HG02885 (cell line): ENCODE data around the gene MAN2A1.
"Not testable (repeated sequence)": the region's sequence is repeated elsewhere in the genome, so short reads cannot be mapped to it uniquely, and the experiment has no call there.

ENCODE experiments used
- ATAC-seq: cut with Tn5 transposase; IDR thresholded peaks from one replicate; pipeline ENCODE4 v1.9.1; 2021; ENCODE audit warnings: mild to moderate bottlenecking; ENCODE audit not compliant: unreplicated experiment, poor library complexity

MAN2A1 gene

DNA sequence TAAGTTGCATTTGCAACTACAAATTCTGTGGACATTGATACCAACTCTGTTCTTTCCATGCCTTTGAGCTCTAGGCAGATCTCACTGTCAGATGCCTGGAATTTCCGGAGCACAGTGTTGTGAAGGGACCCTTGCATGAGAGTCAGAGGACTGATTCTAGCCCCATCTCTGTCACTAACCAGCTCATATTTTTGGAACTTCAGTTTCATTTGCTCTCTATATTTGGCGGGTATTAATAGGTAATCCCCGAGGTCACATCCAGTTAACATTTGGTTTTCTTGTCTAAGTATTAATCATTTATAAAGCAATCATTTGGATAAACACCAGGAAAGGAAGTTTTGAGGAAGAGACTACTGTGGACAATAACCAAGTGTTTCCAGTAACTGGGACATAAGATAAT is 115.7 kb downstream of the MAN2A1 start:
- no peak for ATAC-seq

DNA sequence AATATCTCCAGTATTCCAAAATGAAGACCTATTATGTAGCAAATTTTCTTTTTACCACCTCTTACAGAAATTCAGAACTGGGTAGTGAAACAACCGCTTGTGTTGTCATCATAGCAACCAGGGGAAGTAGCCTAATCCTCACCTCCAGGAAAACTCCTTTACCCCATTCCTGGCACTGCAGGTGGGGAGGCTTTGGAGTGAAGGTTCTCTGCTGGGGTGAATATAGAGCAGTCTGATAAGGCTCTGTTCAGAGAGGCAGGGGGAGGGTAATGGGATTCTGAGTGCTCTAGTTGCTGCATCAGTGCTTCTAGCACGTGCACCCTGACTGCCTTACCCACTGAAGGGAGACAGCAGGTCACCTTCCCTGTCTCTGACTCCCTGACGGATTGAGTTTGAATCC is 116.2 kb downstream of the MAN2A1 start:
- no peak for ATAC-seq

DNA sequence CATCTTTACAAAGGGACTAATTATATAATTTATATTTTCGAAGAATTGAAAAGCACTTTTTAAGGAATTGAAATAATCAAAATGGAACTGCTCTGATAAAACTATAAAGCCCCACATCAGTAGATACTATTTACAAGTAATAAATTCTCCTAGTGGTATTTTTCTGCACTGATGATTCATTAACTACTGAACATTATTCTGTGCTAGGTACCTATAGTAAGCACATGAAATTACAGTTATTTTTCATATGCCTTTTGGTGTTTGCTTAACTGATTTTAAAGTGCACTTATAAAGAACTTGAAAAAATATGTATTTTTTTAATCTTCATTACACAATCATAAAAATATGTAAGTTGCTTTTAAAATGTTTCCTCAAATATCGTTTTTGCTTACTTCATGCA is 123.0 kb downstream of the MAN2A1 start:
- no peak for ATAC-seq

DNA sequence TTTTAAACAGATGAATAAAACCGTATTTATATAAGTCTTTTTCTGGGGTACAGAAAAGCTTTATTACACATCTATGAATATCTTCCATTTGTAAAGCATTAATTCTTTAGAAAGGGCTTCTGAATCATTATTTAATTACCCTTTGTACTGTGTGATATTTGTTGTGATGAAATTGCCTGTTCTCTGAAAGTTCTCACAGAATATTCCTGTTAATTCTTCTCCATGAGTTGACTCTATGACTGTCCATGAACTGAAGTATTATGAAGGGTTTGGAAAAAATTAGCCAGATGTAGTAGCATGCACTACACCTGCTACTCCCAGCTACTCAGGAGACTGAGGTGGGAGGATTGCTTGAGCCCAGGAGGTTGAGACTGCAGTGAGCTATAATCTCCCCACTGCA is 127.0 kb downstream of the MAN2A1 start:
- ATAC-seq = no peak

DNA sequence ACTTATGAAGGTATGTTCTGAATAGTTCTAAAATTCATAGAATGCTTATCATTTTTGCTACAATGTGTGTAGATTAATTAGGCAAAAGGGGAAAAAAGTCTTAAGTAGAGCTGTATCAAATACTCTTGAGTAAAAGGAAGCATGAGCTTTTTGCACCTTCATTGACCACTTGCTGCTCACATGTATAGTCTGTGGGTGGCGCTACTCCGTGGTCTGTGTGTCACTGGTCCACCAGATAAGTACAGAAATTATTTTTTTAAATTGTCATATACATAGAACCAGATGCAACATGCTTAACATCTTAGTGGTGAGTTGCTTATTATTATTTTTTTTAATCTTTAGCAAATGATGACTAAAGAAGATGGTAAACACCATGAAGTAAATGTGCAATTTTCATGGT is 130.2 kb downstream of the MAN2A1 start:
- no peak for ATAC-seq

DNA sequence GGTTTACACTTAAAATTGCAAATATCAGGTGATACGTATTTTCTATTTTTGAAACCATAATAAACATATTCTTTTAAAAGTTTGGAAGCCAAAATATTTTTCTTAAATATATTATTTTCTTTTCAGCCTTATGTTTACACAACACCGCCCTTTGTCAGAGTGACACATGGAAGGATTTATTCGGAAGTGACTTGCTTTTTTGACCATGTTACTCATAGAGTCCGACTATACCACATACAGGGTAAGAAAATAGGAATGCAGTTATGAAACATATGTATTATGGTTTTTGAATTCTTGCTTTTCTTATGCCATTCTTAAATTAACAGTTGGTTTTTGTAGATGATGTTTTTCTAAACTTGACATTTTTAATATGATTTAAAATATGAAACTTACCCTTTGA is 133.9 kb downstream of the MAN2A1 start:
- ATAC-seq = no peak

DNA sequence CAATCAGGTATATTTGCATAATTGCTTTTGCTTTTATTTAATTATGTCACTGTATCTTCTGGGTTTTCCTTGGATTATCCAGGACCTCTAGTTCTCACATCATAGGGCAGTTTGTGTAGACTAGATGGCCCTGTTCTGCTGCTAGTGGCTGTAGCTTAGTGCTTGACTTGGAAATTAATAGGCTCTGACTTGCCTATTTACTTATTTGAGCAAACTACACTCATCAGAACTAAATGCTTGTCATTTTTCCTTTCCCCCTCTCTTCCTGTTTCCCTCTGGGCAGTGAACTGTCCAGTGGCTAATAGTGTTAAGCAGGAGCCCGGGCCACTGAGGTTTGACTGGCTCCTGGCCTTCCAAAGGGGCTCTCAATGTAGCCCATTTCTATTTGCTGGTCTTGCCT is 135.7 kb downstream of the MAN2A1 start:
- ATAC-seq = no peak

DNA sequence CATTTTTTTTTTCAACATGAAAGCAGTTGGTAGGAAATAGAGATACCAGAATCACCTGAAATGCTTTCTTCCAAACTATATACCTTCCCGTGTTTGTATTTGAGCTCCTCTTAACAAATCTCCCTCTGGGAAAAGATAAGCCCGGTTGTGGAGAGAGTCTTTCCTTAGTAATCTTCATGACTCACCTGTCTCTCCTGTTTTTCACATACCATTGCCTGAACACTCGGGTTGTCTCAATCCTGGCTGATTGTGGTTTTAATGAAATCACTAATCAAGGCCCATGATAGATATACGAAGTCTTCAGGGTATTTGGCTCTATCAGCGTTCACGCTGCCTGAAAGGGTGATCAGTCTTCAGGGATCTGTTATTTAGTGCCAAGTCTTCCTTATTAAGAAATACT is 136.7 kb downstream of the MAN2A1 start:
- no peak for ATAC-seq

DNA sequence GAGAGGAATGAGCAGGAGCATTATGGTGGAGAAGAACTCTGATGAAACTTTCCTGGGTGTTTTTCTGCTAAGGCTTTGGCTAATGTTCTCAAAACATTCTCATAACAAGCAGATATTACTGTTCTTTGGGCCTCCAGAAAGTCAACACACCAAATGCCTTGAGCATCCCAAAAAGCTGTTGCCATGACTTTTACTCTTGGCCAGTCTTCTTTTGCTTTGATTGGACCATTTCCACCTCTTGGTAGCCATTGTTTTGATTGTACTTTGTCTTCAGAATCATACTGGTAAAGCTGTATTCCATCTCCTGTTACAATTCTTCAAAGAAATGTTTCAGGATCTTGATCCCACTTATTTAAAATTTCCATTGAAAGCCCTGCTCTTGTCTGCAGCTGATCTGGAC is 139.6 kb downstream of the MAN2A1 start:
- no peak for ATAC-seq

DNA sequence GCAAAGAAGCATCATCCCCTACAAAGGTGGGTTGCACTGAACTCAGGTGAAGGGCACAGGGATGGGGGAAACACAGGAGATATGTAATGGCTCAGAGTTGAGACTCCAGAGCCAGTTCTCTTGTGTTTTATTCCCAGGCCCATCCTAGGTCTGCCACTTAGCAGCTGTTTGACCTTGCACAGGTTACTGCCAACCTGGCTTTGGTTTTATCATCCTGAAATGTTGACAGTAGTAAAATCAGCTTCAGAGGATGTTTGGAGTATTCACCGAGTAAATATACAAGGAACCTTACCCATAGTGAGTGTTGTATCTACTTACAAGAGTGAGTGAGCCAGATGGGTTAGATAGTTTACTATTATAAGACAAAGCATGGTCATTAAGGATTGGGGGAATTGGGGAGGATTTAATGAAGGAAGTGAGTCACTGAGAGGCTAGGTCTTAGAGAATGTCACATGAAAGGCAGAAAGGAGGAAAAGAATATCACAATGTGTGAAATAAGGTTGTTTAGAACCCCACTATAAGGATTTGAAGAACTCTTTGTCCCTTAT is 141.3 kb downstream of the MAN2A1 start:
- ATAC-seq = no peak

DNA sequence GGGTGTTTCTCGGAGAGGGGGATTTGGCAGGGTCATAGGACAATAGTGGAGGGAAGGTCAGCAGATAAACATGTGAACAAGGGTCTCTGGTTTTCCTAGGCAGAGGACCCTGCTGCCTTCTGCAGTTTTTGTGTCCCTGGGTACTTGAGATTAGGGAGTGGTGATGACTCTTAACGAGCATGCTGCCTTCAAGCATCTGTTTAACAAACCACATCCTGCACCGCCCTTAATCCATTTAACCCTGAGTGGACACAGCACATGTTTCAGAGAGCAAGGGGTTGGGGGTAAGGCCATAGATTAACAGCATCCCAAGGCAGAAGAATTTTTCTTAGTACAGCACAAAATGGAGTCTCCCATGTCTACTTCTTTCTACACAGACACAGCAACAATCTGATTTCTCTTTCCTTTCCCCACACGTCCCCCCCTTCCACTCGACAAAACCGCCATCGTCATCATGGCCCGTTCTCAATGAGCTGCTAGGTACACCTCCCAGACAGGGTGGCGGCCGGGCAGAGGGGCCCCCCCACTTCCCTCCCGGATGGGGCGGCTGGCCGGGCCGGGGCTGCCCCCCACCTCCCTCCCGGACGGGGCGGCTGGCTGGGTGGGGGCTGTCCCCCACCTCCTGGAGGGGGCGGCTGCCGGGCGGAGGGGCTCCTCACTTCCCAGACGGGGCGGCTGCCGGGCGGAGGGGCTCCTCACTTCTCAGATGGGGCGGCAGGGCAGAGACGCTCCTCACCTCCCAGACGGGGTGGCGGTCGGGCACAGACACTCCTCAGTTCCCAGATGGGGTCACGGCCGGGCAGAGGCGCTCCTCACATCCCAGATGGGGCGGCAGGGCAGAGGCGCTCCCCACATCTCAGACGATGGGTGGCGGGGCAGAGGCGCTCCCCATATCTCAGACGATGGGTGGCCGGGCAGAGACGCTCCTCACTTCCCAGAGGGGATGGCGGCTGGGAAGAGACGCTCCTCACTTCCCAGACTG is 142.8 kb downstream of the MAN2A1 start:
- not testable (repeated sequence) for ATAC-seq

DNA sequence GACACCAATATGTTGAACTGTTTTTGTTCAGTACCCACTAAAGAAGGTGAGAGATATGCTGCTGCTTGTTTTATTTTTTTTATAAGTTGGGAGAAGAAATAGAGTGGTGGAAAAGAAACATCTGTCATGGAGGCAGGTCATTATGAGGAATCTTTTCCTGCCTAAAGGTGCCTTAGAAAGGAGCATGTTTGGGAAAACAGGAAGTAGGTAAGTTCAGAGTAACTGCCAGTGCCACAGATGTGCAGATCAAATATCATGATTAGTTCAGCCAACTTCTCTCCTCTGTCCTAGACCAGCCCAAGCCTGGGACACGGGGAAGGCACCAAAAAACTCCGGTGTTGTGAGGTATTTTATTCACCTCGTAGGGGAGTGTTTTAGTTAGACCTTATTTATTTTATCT is 144.2 kb downstream of the MAN2A1 start:
- ATAC-seq = no peak

DNA sequence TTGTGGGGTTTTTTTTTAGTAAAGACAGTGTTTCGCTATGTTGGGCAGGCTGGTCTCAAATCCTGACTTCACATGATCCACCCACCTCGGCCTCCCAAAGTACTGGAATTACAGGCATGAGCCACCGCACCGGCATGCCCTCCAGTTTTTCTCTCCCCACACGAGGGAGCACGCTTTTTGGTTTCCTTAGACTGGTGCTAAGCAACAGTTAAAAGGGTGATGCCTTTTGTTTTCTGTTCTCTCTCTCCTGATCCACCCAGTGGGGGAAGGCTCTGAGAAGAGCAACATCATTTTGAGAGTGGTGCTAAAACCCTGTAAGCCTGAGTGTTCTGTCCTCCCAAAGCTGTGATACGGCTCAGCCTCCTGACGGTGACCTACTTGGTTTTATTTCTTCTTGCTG is 146.6 kb downstream of the MAN2A1 start:
- no peak for ATAC-seq

DNA sequence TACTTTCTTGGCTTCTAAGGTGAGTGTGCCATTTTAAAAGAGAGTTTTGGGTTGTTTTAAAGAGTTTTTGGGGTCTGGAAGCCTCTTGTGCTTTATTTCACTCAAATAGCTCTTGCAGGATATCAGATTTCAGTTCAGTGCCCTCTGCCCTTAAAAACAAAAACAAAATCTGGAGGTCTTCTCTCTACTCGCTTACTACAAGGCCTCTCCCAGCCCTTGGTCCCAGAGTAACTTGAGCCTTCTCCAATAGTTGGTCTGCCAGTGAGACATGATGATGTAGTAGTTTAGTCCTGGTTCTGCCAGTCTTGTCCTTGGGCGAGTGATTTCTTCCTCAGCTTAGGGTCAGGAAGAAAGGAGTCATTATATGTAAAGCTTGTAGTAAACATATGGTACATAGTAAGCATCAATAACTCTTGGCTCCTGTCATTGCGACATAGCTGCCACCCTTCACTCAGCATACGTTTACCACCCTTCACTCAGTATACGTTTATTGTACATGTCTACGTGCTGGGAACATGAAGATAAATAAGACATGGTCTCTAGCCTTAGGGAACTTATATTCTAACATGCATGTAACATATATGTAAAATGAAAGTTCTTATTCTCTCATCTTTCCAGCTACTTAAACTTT is 147.6 kb downstream of the MAN2A1 start:
- no peak for ATAC-seq

DNA sequence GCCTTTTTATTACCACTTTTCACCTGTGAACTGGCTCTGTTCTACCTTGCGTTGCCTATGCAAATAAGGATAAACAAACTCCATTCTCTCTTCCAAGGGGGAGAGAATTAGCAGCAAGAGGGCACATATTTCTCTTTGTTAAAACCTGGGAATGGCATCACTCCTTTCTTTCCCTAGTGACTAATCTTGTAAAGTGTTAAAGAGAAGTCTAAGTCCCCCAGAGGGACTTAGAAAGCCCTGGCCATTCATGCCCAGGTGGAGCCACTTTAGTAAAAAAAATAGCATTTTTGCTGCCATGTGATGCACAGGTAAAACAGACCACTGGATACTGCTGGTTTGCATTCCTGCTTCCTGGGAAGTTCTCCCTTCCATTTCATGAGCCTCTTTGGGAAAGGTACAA is 148.4 kb downstream of the MAN2A1 start:
- no peak for ATAC-seq

DNA sequence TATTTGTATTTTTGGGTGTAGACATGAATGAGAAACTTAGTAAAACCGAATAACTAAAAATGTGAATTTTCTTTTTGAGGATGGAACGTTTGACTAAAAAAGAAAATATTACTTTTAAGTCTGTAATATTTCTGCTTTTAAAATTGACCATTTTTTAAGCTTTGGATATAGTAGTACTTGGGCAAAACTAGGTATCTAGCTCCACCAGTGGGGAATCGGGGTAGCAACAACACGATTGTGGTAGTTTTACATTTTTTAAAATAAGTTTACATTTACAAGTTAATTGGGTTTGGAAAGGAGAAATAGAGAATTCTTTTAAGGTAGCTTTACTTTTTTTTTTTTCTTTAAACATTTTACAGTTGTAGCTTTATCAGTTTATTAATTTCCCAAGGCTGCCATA is 154.4 kb downstream of the MAN2A1 start:
- ATAC-seq = no peak

DNA sequence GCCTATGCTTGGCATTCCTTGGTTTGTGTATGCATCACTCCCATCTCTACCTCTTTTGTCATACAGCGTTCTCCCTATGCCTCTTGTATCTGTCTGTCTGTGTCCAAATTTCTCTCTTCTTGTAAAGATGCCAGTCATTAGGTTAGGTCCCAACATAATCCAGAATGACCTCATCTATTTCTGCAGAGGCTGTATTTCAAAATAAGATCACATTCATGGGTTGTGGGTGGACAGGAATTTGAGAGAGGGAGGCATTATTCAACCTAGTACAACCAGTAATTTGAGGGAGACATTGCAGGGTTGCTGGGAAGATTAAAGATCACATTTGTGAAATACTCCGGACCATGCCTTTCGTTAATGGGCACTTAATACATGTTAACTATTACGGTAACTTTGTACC is 155.0 kb downstream of the MAN2A1 start:
- ATAC-seq = no peak

DNA sequence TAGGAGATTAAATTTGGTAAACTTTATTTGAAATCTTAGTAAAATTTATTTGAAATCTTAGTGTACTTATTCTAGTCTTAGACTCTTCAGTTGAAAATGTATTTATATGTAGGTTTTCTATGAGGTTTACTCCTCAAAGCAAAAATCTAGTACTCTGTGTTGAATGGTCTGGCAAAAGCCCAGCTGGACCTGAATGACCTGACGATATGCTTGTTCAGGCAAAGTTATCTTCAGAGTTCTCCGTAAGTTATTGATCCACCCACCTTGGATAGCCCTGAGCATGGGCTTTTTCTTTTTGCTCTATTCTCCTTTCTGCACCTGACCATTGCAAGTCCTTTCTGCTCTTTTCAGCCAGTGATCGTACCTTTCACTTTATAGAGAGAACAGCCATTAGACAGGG is 158.4 kb downstream of the MAN2A1 start:
- ATAC-seq = no peak

DNA sequence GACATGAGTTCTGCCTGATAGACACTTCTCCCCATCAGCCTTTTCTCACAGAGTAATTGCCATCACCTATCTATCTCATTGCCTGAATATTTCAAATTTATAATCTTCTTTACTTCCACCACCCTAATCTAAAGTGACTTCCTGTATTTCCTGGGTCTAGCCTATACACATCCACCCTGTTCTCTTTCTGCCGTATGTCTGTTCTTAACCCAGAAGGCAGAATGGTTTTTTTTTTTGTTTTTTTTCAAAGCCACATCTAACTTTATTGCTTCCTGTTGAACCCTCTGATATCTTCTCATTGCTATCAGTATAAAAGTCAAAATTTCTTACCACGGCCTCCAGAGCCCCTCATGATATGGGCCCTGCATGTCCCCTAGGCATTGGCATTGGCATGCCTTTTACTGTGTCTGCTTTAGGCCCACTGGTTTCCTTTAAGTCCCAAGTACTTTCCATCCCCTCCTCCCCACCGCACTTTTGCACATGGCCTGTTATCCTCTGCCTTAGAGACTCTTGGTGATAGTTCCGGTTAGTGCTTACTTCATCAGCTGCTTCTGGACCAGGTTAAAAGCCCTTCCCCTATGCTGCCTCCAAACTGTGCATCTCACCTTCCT is 159.9 kb downstream of the MAN2A1 start:
- no peak for ATAC-seq

DNA sequence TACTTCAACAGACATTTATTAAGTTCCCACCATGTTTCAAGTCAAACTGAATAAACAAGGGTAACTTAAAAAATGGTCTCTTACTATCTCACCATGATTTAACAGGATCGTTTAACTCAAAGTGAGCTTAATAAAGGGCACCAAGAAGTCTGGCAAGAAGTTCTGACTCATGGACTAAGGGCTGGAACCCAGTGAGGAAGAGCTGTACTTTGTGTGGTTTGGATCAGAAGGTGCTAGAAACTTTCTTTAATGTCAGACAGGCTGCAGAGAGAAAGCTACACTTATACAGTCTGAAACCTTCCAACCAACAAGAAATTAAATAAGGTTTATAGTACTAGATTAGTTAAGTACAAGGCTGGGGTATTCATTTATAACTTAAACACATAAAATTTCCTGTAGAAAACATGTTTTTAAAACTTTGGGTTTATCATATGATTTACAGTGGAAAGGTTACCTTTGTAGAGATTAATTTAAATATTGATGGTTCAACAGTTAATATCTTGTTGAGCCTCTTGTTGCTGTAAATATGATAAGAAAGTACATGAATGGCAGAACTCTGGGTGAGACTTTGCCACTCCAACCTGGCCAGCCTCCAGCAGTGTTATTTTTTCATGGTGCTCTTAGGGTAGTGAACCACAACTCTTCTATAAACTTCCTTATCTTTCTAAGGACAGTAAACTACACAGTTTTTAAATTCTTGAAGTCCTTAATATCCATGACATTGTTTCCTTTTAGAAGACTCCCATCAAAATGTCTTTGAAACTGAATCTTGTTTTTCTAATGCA is 162.8 kb downstream of the MAN2A1 start:
- ATAC-seq = no peak
